ENCODE results near the gene POLD1. TPM values are rescaled to one million over a fixed set of nuclear protein-coding genes. Genes with fewer than 3 reads are reported as not detected.

The POLD1 gene
- total RNA-seq, 1 donor from 2014 or later: 10.8 TPM

DNA sequence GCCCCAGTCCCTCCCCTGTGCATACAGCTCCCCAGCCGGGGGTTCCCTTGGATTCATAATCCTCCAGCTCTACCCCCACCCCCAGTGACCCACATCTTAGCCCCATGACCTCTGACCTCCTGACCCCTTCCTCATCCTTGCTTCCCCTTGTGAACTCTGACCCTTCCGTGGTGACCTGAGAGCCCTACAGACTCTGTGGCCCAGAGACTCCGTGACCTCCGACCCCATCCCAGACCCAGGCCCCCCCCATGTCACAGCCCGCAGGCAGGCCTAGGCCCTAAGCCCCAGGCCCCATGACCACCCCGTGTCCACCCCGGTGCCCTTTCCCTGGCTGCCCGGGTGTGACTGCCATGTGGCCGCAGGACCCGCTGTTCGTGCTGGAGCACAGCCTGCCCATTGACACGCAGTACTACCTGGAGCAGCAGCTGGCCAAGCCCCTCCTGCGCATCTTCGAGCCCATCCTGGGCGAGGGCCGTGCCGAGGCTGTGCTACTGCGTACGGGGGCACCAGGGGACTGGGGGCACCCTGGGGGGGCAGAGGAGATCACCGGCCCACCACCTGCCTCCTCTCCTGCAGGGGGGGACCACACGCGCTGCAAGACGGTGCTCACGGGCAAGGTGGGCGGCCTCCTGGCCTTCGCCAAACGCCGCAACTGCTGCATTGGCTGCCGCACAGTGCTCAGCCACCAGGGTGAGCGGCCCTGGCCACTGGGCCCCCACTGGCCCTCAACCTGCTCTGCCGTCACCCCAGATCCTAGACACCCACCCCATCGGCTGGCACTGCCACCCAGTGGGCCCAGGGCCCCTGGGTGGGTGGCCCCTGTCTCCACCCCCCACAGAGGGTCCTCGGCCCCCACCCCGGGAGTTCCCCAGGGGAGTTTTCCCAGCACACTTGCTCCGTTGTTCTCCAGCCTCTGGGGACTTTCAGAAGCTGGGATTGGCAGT lies 32.2 kb downstream of the POLD1 start:
- H3K27me3 ChIP-seq (ENCODE audit: low read depth): peaks cover 45% of the 10 kb centered on the region
- H3K36me3 ChIP-seq: no peaks in the 10 kb centered on the region
- peaks cover 13% of the 10 kb centered on the region for H3K4me1 ChIP-seq
- H3K27ac ChIP-seq (replicated peaks): no peak overlapping the region
- intact Hi-C loops (cut with micrococcal nuclease): loop anchor here (10.0 kb wide), 1 partner anchor 52 kb away; the partner anchor contains the start of gene NAPSA
- no peaks in the 10 kb centered on the region for H3K9me3 ChIP-seq (replicated peaks)
- DNase-seq: no peak
- no peak overlapping the region for H3K4me3 ChIP-seq
- TF ChIP-seq, protein P1, sequence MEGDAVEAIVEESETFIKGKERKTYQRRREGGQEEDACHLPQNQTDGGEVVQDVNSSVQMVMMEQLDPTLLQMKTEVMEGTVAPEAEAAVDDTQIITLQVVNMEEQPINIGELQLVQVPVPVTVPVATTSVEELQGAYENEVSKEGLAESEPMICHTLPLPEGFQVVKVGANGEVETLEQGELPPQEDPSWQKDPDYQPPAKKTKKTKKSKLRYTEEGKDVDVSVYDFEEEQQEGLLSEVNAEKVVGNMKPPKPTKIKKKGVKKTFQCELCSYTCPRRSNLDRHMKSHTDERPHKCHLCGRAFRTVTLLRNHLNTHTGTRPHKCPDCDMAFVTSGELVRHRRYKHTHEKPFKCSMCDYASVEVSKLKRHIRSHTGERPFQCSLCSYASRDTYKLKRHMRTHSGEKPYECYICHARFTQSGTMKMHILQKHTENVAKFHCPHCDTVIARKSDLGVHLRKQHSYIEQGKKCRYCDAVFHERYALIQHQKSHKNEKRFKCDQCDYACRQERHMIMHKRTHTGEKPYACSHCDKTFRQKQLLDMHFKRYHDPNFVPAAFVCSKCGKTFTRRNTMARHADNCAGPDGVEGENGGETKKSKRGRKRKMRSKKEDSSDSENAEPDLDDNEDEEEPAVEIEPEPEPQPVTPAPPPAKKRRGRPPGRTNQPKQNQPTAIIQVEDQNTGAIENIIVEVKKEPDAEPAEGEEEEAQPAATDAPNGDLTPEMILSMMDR (IDR thresholded peaks at IDR 0.05; ENCODE audit: borderline replicate concordance): no peak

DNA sequence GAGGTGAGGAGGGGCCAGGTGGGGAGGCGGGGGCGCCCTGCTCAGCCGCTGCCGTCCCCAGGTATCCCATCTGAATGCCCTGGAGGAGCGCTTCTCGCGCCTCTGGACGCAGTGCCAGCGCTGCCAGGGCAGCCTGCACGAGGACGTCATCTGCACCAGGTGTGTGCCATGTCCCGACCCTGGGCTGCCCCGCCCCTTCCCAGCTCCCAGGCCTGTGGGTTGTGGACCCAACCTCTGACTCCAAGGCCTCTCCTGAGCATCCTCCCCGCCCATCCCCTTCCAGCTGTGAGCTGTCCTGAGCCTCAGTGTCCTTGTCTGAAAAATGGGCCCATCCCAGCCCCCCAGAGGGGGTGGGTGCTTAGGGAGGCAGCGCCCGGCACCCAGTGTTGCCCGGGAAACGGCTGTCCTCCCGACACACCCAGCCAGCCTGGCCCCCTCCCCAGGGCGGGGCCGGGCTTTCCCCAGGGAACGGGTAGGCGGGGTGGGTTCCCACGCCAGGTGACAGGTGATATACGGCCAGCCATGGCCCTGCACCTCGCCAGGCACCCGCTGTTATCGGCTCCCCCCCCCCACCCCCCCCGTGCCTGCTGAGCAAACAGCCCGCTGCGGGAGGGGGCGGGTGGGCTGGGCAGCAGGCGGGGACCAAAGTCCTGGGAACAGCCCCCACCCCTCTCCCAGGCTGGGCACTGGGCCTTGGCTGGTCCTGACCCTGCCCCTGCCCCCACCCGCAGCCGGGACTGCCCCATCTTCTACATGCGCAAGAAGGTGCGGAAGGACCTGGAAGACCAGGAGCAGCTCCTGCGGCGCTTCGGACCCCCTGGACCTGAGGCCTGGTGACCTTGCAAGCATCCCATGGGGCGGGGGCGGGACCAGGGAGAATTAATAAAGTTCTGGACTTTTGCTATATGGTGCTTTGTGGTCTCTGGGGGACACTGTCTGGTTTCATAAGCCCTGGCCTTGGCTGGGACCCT lies 33.2 kb downstream of the POLD1 start:
- H3K4me3 ChIP-seq: no peak overlapping the region
- intact Hi-C loops (cut with micrococcal nuclease): loop anchor here (10.0 kb wide), 1 partner anchor 53 kb away; the partner anchor contains the start of gene NAPSA
- no peaks in the 10 kb centered on the region for H3K9me3 ChIP-seq (replicated peaks)
- TF ChIP-seq, protein P1 (IDR thresholded peaks at IDR 0.05; ENCODE audit: borderline replicate concordance): no peak
- H3K4me1 ChIP-seq: peaks cover 13% of the 10 kb centered on the region
- H3K36me3 ChIP-seq: no peaks in the 10 kb centered on the region
- no peak overlapping the region for H3K27ac ChIP-seq (replicated peaks)
- H3K27me3 ChIP-seq (ENCODE audit: low read depth): peaks cover 56% of the 10 kb centered on the region
- no peak for DNase-seq

DNA sequence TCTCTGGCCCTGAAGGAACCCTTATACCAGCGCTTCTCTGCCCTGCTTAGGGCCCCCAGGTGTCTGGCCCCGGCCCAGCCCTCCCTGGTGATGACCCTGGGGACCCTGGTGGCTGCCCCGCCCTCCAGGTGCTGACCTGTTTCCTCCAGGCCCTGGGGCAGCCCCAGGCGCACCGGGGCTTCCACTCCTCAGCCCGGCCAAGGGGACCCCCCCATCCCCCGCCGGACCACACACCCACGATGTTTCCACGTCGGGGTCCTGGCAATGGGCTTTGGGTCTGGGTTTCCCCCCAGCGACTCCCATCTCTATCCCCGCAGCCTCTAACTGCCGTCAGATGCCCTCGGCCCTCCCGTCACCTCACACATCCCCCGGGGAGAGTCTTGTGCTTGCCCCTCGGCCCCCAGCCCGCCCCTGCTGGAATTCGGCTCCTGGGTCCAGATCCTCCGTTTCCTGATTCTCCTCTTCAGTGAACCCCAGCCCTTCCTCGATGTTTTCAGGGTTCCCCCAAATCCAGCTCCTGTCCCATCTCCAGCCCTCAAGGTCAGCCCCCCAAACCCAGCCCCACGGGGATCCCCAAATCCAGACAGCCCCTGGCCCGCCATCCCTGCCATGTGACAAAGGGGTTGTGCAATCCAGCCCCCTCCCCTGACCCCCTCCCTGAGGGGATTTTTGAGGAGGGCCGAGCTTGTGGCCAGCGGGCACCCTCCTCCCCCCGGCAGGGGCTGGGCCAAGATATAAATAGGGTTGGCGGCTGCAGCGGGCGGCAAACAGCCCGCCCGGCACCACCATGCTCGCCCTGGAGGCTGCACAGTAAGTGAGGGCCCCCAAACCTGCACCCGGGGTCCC lies 34.3 kb downstream of the POLD1 start, which contains the start of gene SPIB:
TSS of gene SPIB (plus strand) at position 763 of the 846 bp plus-strand sequence. CDS start at position 788, 25 bp downstream.
- Histone ChIP-seq H3K4me1 (peaks cover 13% of the 10 kb centered on the region), H3K27me3 (ENCODE audit: low read depth) (peaks cover 66% of the 10 kb centered on the region), H3K4me3 (no peak within 1 kb of the TSS), H3K9me3 (replicated peaks) (no peaks in the 10 kb centered on the region), H3K27ac (replicated peaks) (no peak within 1 kb of the TSS), H3K36me3 (no peaks in the 10 kb centered on the region)
- intact Hi-C loops (cut with micrococcal nuclease): loop anchor here (10.0 kb wide), 1 partner anchor 54 kb away; the partner anchor contains the start of gene NAPSA
- no peak for DNase-seq
- TF ChIP-seq, protein P1 (IDR thresholded peaks at IDR 0.05; ENCODE audit: borderline replicate concordance): no peak

DNA sequence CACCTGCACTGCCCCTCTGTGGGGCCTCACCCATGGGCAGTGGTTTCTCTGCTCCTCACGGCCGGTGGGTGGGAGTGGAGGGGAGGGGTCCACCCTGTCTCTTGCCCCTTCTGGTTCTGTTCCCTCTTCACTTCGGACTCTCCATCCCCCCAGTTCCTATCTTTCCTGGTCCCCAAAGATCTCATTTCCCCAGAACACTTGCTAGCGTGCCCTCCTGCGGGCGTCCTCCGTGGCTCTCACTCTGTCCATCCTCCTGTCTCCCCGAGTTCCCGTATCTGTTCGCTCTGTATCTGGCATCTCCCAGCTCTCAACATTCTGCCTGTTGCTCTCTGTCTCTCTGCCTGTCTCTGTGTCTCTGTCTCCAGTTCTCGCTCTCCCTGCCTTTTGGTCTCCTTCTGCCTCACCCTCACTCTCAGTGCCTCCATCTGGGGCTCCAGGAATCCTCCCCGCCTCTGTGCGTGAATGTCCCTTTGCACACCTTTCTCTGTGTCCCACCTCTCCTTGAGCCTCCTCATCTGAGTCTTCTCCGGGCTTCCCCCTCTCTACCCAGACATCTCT lies 35.0 kb downstream of the POLD1 start:
- no peaks in the 10 kb centered on the region for H3K9me3 ChIP-seq (replicated peaks)
- intact Hi-C loops (cut with micrococcal nuclease): loop anchor here (10.0 kb wide), 1 partner anchor 54 kb away; the partner anchor contains the start of gene NAPSA
- TF ChIP-seq, protein P1 (IDR thresholded peaks at IDR 0.05; ENCODE audit: borderline replicate concordance): no peak
- no peak overlapping the region for H3K27ac ChIP-seq (replicated peaks)
- H3K36me3 ChIP-seq: no peaks in the 10 kb centered on the region
- DNase-seq: no peak
- peaks cover 73% of the 10 kb centered on the region for H3K27me3 ChIP-seq (ENCODE audit: low read depth)
- H3K4me3 ChIP-seq: no peak overlapping the region
- peaks cover 13% of the 10 kb centered on the region for H3K4me1 ChIP-seq

Data from left ventricle myocardium inferior (tissue), 1 donor.